Embryonic facial prominence (tissue), 1 donor: ENCODE data around the gene GCH1.

Source experiments
- DNase-seq: peaks from one replicate; pipeline ENCODE4 v3.0.0-alpha.2; 2016; ENCODE audit errors: extremely low spot score

GCH1 gene

GRCh38 chr14:54867011-54867410 is 35.6 kb downstream of the GCH1 start:
- no peak for DNase-seq

GRCh38 chr14:54866588-54866987 is 36.0 kb downstream of the GCH1 start:
- DNase-seq: no peak

- no peak for DNase-seq
Observed at GRCh38 chr14:54864526-54864925, 38.1 kb downstream of the GCH1 start.

- DNase-seq: no peak
Observed at GRCh38 chr14:54857830-54858269, 44.8 kb downstream of the GCH1 start.

DNA sequence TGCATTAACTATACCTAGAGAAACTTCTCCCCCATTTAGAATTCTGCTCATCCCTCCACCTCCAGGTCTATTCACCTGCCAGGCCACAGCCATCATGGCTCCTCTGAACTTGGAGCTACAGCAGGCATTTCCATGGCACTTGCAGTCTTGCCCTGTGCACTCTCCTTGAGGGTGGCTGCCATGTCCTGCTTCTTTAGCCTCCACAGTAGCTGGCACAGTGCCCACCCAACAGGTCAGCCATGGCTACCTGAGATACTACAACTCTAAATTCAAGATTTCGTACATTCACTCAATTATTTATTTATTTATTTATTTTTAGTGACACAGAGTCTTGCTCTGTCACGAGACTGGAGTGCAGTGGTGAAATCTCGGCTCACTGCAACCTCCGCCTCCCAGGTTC is 46.5 kb downstream of the GCH1 start:
- no peak for DNase-seq

DNA sequence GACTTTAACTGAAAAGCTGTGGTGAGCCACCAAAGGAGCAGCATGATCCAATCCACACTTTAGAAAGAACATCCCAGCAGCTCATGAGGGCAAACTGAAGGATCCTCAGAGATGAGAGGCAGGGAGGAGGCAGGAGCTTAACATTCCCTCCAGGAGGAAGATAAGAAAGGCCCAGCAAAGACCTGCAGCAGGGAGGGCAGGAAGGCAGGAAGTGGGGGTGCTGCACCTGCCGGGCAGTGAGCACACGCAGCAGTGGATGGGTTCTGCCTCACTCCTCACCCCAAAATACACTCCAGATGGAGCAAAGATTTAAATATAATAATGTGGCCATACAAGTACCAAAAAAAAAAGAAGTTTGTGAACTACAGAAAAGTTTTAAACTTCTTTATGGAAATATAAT is 48.4 kb downstream of the GCH1 start:
- no peak for DNase-seq

- DNase-seq: no peak
Observed at GRCh38 chr14:54853339-54853738, 49.3 kb downstream of the GCH1 start.

- no peak for DNase-seq
Observed at GRCh38 chr14:54852215-54852614, 50.4 kb downstream of the GCH1 start.

DNA sequence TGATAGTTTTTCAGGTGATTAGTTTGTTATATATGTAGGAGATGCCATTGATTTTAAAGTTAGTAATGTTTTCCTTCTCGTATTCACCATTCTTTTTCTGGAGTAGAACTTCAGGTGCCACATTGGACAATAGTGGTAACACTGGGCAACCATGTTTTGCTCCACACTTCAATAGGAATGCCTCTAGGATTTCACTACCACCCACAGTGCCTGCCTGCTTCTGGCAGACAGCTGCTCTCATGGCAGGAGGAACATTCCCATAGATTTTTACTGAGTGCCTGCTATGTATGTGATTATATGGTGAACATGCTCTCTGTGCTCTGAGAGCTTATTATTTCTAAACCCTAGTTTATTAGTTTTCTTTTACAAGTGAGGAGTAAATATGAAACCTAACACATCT is 53.7 kb downstream of the GCH1 start:
- no peak for DNase-seq

GRCh38 chr14:54845641-54846040 is 57.0 kb downstream of the GCH1 start:
- DNase-seq: no peak

DNA sequence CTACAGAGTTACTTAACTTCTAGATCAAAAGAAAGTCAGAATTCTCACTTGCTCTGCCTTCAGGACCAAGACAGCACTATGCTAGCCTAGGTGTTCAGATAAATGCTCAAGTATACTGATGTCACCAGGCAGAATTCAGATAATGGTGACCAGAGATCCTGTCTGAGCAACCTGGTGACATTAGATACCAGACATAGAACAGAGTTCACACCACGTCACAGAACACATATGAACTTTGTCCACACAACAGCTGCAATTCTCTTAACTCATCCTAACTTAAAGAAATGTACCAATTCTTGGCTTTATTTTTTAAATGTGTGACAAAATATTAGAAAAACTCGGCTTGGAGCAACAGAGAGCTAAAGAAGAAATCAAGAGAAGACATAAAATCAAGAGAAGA is 58.1 kb downstream of the GCH1 start:
- DNase-seq: no peak

- DNase-seq: no peak
Observed at GRCh38 chr14:54840798-54841197, 61.8 kb downstream of the GCH1 start.

DNA sequence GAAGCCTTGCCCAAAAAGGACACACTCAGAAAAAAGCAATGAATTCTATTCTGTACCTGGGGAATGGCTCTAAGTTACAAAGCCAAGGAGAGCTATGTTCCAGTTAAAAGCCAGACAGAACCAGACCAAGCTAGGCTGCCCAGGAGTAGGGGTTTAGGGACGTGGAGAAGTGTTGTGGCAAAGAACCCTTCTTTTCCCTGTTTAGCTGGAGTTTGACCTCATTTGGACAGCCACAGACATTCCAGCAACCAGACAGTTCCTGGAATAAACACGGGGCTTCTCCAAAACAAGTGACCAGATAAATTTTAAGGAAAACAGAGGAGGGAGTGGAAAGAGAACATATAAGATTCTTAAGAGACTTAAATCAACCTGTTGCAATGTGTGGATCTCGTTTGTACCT is 62.3 kb downstream of the GCH1 start:
- no peak for DNase-seq

DNA sequence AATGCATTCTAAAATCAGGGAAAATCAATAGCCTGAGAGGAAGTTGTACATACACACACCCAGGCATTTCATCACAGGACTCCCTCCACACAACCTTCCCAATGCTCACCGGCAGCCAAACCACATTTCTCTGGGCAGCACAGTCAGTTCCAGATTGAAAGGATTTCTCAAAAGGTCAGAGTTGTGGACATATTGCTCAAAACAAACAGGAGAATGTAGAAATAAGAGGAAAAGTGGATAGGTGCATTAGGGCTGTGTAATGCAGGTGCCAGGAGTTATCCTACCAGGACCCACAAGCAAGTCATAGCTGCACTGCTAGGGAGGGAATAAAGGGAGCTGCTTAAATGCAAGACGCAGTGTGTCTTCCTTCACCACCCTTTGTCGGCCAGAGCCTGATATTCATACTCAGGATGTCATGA is 62.9 kb downstream of the GCH1 start:
- DNase-seq: no peak

- DNase-seq: no peak
Observed at GRCh38 chr14:54838931-54839512, 63.6 kb downstream of the GCH1 start.

- no peak for DNase-seq
Observed at GRCh38 chr14:54837508-54838149, 65.0 kb downstream of the GCH1 start.

- no peak for DNase-seq
Observed at GRCh38 chr14:54836231-54836630, 66.4 kb downstream of the GCH1 start.

DNA sequence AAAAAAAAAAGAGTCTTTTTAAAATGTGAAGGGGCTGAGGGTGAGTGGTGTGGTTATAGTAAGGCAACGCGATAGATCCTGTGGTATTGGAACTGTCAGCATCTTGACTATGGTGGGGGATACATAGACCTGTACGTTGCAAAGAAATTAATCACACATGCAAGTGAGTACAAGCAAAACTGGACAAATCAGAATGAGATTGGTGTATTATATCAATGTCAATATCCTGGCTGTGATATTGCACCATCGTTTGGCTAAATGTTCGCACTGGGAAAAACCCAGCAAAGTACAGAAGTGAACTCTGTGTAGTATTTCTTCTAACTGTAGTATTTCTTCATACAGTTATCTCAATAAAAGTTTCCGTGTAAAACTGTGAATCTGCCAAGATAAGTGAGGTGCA is 67.9 kb downstream of the GCH1 start:
- no peak for DNase-seq

DNA sequence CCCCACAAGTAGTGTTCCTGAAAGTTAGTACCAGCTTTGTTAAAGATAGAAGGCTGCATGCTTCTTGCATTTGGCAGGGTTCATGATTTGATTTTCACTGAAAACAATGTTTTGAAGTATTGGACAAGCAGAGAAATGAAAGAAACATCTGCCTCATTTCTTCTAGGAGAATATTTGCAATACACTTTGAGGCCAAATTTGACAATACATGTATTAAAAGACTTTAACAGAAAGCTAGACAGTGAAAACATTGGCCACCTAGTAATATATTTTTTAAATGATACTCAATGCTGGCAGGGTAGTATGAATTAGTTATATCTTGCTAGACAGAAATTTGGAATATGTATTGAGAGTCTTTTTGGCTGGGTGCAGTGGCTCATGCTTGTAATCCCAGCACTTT is 68.5 kb downstream of the GCH1 start:
- no peak for DNase-seq

DNA sequence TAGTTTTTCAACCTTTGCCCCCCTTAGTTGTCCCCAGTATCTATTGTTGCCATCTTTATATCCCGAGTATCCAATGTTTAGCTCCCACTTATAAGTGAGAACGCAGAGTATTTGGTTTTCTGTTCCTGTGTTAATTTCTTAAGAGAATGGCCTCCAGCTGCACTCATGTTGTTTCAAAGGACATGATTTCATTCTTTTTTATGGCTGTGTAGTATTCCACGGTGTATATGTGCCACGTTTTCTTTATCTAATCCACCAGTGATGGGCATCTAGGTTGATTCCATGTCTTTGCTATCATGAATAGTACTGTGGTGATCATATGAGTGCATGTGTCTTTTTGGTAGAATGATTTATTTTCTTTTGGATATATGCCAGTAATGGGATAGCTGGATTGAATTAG is 72.0 kb downstream of the GCH1 start:
- DNase-seq: no peak

- DNase-seq: no peak
Observed at GRCh38 chr14:54829486-54830224, 73.0 kb downstream of the GCH1 start.

GRCh38 chr14:54828037-54828436 is 74.6 kb downstream of the GCH1 start:
- no peak for DNase-seq
